ENCODE data around the gene CD2AP.

DNA sequence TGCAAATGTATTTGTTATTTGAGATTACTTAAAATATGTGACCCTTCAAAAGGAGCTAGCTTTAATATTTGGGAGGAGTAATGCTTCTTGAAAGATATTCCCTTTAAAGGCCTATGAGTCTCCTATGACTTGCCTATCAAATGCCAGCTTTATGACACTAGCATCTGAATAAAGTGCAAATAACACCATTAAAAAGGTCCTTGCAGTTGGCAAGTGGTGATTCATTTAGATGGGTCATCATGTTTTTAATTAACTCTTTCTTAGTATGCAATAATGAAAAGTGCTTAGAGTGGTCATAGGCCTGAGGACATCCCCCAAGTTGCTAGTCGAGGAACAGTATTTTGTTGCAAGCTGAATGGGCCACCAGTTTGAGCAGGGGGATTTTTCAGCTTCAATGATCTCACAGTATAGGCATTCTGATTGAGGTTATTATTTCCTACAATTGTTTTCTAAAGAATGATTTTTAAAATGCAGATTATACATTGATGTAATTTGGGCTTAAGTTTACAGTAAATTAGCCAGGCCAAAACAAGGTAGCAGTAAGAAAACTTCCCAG lies 3.7 kb upstream of the CD2AP start:
- TF ChIP-seq CTCF (IDR thresholded peaks at IDR 0.05) = no peak
- TF ChIP-seq EZH2 (IDR thresholded peaks at IDR 0.05; ENCODE audit: borderline replicate concordance, insufficient read depth, low read depth, low read length, poor library complexity, severe bottlenecking) = no peak

All from B cell (primary cell).